CD8-positive, alpha-beta memory T cell (primary cell): ENCODE results near the gene AKAP7. TPM values are rescaled to one million over a fixed set of nuclear protein-coding genes. Genes with fewer than 3 reads are reported as not detected.
"Not testable (repeated sequence)": the region's sequence is repeated elsewhere in the genome, so short reads cannot be mapped to it uniquely, and the experiment has no call there.

ENCODE experiments used
- CTCF ChIA-PET: fragments of 350-600 bp; sonication (Branson Sonifier 250); formaldehyde crosslinking; loops from one replicate; lab custom pipeline; 2021; ENCODE audit warnings: antibody characterized with exemption; lab: Charles Lee
- POLR2A ChIA-PET: fragments of 350-600 bp; sonication (Branson Sonifier 250); formaldehyde crosslinking; loops from one replicate; lab custom pipeline; 2021; ENCODE audit warnings: antibody characterized with exemption; lab: Charles Lee
- DNase-seq, 5 donors: peaks; one replicate each; pipeline versions ENCODE4 v3.0.0 to v3.0.0-alpha.2; 2020 to 2022; ENCODE audit warnings: mixed read lengths in 1 of 5
- H3K27ac ChIP-seq: one replicate; pipeline ENCODE4 v1.7.0; 2013; ENCODE audit warnings: low read depth, mild to moderate bottlenecking, low read length, moderate library complexity
- H3K27me3 ChIP-seq: 2 replicates; pipeline ENCODE4 v1.7.0; 2013; ENCODE audit warnings: low read length, mild to moderate bottlenecking; ENCODE audit not compliant: insufficient read depth, poor library complexity, severe bottlenecking
- H3K36me3 ChIP-seq: 2 replicates; pipeline ENCODE4 v1.7.0; 2013; ENCODE audit warnings: mild to moderate bottlenecking, low read length, moderate library complexity; ENCODE audit not compliant: insufficient read depth
- H3K4me1 ChIP-seq: 2 replicates; pipeline ENCODE4 v1.7.0; 2013; ENCODE audit warnings: mild to moderate bottlenecking, low read length, moderate library complexity; ENCODE audit not compliant: insufficient read depth
- H3K4me3 ChIP-seq: 2 replicates; pipeline ENCODE4 v1.7.0; 2013; ENCODE audit warnings: mild to moderate bottlenecking, low read length
- H3K9me3 ChIP-seq: 2 replicates; pipeline ENCODE4 v1.7.0; 2013; ENCODE audit warnings: mild to moderate bottlenecking, low read length
- H3K27ac Mint-ChIP-seq, 8 donors: one replicate each; pipeline ENCODE4 v1.8.0; 2020 to 2021; ENCODE audit warnings: mixed read lengths in 8 of 8, mild to moderate bottlenecking in 6 of 8, inconsistent platforms in 3 of 8, moderate library complexity in 3 of 8
- H3K27me3 Mint-ChIP-seq, 2 donors: one replicate each; pipeline ENCODE4 v1.8.0; 2020 to 2021; ENCODE audit warnings: mixed read lengths in 2 of 2, mild to moderate bottlenecking in 1 of 2, moderate library complexity in 1 of 2
- H3K36me3 Mint-ChIP-seq, 3 donors: one replicate each; pipeline ENCODE4 v1.8.0; 2020 to 2021; ENCODE audit warnings: mixed read lengths in 3 of 3, inconsistent platforms in 1 of 3, mild to moderate bottlenecking in 1 of 3
- H3K4me1 Mint-ChIP-seq, 3 donors: one replicate each; pipeline ENCODE4 v1.8.0; 2020 to 2021; ENCODE audit warnings: mixed read lengths in 3 of 3, inconsistent platforms in 1 of 3, mild to moderate bottlenecking in 1 of 3
- H3K4me3 Mint-ChIP-seq, 7 donors: one replicate each; pipeline ENCODE4 v1.8.0; 2020 to 2021; ENCODE audit warnings: mixed read lengths in 7 of 7, mild to moderate bottlenecking in 6 of 7, moderate library complexity in 4 of 7, inconsistent platforms in 2 of 7
- H3K9me3 Mint-ChIP-seq, 5 donors: one replicate each; pipeline ENCODE4 v1.8.0; 2020 to 2022; ENCODE audit warnings: mixed read lengths in 5 of 5, mild to moderate bottlenecking in 3 of 5, moderate library complexity in 2 of 5, inconsistent platforms in 1 of 5
- polyA plus RNA-seq: library from polyadenylated mRNA; unstranded; fragments of 300-500 nt; fragmentation: Illumina TruSeq; gene quantifications from one replicate; pipeline ENCODE4 v1.2.3, GENCODE V29; 2021
- total RNA-seq, 2 experiments: library from RNA; stranded (reverse); gene quantifications; one replicate each; pipeline ENCODE4 v1.2.3, GENCODE V29; 2021

The AKAP7 gene
- total RNA-seq (1 to 10 TPM; 4.3 to 4.8 TPM), polyA plus RNA-seq (17.3 TPM)

DNA sequence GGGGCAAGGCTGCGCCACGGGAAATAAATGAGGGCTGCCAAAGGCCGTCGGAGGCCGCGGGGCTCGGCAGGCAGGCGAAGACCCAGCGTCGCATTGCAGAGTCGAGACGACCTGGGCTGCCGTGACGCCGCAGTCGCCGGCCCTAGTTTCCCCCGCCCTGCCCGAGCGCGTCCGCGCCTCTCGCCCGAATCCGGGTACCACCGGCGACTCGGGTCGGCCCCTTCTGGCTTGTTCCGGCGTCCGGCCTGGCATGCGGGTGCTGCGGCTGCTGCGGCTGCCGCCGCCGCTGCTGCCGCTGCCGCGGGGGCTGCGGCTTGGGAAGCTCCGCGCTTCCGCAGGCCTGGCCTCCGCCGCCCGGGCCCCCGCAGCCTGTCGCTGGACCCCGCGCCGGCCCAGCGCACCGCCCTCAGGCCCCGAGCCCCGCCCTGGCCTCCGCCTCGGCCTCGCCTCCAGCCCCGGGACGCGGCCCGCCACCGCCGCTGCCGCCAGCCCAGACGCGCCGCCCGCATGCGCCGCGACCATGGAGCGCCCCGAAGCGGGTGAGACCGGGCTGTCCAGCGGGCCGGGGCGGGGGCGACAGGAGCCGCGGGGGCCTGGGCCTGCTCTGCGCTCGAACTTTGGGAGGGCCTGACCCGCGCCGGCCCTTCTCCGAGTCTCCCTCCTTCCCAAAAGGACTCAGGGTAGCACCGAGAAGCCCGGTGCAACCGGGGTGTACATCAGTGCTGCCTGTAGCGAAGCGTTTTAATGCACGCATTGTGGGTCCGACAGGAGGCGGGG, at the start of gene AKAP7:
TSS of gene AKAP7 (plus strand) at position 224 of the 777 bp plus-strand sequence. CDS start at position 521, 297 bp downstream.
- H3K27me3 ChIP-seq, result no peaks in the 10 kb centered on the region
- H3K27me3 Mint-ChIP-seq, result peaks cover 4 to 7% of the 10 kb centered on the region in 2 donors
- peaks cover 12% of the 10 kb centered on the region for H3K4me1 ChIP-seq
- H3K36me3 Mint-ChIP-seq, result peaks cover 0 to 7% (median 0%) of the 10 kb centered on the region in 3 donors
- no peaks in the 10 kb centered on the region for H3K36me3 ChIP-seq
- H3K9me3 Mint-ChIP-seq, result no peaks in the 10 kb centered on the region
- CTCF ChIA-PET, result interaction anchor here (1.0 kb wide), 1 partner anchor 398 kb away, joined by 3 read pairs; no protein-coding TSS in a partner anchor
- peak within 1 kb of the TSS; percentile 48 for H3K4me3 ChIP-seq
- POLR2A ChIA-PET, result no interaction called here
- H3K9me3 ChIP-seq, result no peaks in the 10 kb centered on the region
- DNase-seq, result peak; percentile 14 to 67 (median 48)
- H3K27ac Mint-ChIP-seq, result peak within 1 kb of the TSS; percentile 91 to 97 (median 96)
- H3K27ac ChIP-seq, result peak within 1 kb of the TSS; percentile 22
- H3K4me3 Mint-ChIP-seq, result peak within 1 kb of the TSS; percentile 91 to 100 (median 96)
- H3K4me1 Mint-ChIP-seq, result peaks cover 17 to 44% (median 18%) of the 10 kb centered on the region in 3 donors

DNA sequence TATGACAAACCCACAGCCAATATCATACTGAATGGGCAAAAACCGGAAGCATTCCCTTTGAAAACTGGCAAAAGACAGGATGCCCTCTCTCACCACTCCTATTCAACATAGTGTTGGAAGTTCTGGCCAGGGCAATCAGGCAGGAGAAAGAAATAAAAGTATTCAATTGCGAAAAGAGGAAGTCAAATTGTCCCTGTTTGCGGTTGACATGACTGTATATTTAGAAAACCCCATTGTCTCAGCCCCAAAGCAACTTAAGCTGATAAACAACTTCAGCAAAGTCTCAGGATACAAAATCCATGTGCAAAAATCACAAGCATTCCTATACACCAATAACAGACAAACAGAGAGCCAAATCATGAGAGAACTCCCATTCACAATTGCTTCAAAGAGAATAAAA, 44.9 kb upstream of the AKAP7 start:
- H3K4me3 ChIP-seq, CTCF ChIA-PET, H3K27ac Mint-ChIP-seq, H3K4me1 Mint-ChIP-seq, DNase-seq, H3K36me3 ChIP-seq, H3K27me3 ChIP-seq, H3K27ac ChIP-seq, H3K4me3 Mint-ChIP-seq, H3K9me3 ChIP-seq, H3K4me1 ChIP-seq, POLR2A ChIA-PET: not testable (repeated sequence)
- Mint-ChIP-seq H3K27me3 (peaks cover 9 to 28% of the 10 kb centered on the region in 2 donors), H3K9me3 (peaks cover 4 to 28% (median 12%) of the 10 kb centered on the region in 5 donors), H3K36me3 (peaks cover 0 to 10% (median 0%) of the 10 kb centered on the region in 3 donors)

GRCh38 chr6:131091944-131092343, 43.3 kb upstream of the AKAP7 start:
- POLR2A ChIA-PET, H3K36me3 Mint-ChIP-seq, CTCF ChIA-PET, H3K36me3 ChIP-seq, DNase-seq, H3K4me3 Mint-ChIP-seq, H3K9me3 ChIP-seq, H3K27ac ChIP-seq, H3K27me3 ChIP-seq, H3K4me3 ChIP-seq, H3K4me1 Mint-ChIP-seq, H3K27ac Mint-ChIP-seq, H3K4me1 ChIP-seq: not testable (repeated sequence)
- peaks cover 7 to 17% of the 10 kb centered on the region in 2 donors for H3K27me3 Mint-ChIP-seq
- peaks cover 4 to 23% (median 12%) of the 10 kb centered on the region in 5 donors for H3K9me3 Mint-ChIP-seq

- no peak overlapping the region for H3K4me3 ChIP-seq
- H3K9me3 Mint-ChIP-seq, result peaks cover 4 to 20% (median 12%) of the 10 kb centered on the region in 5 donors
- H3K27ac Mint-ChIP-seq, result no peak overlapping the region
- ChIA-PET POLR2A (no interaction called here), CTCF (no interaction called here)
- H3K27me3 ChIP-seq, result no peaks in the 10 kb centered on the region
- H3K36me3 ChIP-seq, result no peaks in the 10 kb centered on the region
- no peaks in the 10 kb centered on the region for H3K9me3 ChIP-seq
- no peaks in the 10 kb centered on the region for H3K4me1 ChIP-seq
- H3K27me3 Mint-ChIP-seq, result peaks cover 5 to 11% of the 10 kb centered on the region in 2 donors
- no peak overlapping the region for H3K27ac ChIP-seq
- no peak for DNase-seq
- H3K4me3 Mint-ChIP-seq, result no peak overlapping the region
- H3K4me1 Mint-ChIP-seq, result no peaks in the 10 kb centered on the region
- H3K36me3 Mint-ChIP-seq, result no peaks in the 10 kb centered on the region
Measured at GRCh38 chr6:131093334-131093733, 41.9 kb upstream of the AKAP7 start.

DNA sequence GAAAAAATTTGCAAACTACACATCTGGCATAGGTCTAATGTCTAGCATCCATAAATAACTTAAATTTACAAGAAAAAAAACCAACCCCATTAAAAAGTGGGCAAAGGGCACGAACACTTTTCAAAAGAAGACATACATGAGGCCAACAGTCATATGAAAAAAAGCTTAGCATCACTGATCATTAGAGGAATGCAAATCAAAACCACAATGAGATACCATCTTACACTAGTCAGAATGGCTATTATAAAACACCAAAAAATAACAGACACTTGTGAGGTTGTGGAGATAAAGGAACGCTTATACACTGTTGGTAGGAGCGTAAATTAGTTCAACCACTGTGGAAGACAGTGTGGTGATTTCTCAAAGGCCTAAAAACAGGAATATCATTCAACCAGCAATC, 38.5 kb upstream of the AKAP7 start:
- no peak for DNase-seq
- H3K27me3 Mint-ChIP-seq, result peaks cover 8 to 11% of the 10 kb centered on the region in 2 donors
- no peak overlapping the region for H3K27ac Mint-ChIP-seq
- Histone ChIP-seq H3K27me3 (no peaks in the 10 kb centered on the region), H3K9me3 (no peaks in the 10 kb centered on the region), H3K27ac (no peak overlapping the region), H3K4me3 (no peak overlapping the region), H3K36me3 (no peaks in the 10 kb centered on the region), H3K4me1 (no peaks in the 10 kb centered on the region)
- ChIA-PET POLR2A (no interaction called here), CTCF (no interaction called here)
- H3K36me3 Mint-ChIP-seq, result no peaks in the 10 kb centered on the region
- no peak overlapping the region for H3K4me3 Mint-ChIP-seq
- no peaks in the 10 kb centered on the region for H3K4me1 Mint-ChIP-seq
- H3K9me3 Mint-ChIP-seq, result peaks cover 4 to 15% (median 7%) of the 10 kb centered on the region in 5 donors

DNA sequence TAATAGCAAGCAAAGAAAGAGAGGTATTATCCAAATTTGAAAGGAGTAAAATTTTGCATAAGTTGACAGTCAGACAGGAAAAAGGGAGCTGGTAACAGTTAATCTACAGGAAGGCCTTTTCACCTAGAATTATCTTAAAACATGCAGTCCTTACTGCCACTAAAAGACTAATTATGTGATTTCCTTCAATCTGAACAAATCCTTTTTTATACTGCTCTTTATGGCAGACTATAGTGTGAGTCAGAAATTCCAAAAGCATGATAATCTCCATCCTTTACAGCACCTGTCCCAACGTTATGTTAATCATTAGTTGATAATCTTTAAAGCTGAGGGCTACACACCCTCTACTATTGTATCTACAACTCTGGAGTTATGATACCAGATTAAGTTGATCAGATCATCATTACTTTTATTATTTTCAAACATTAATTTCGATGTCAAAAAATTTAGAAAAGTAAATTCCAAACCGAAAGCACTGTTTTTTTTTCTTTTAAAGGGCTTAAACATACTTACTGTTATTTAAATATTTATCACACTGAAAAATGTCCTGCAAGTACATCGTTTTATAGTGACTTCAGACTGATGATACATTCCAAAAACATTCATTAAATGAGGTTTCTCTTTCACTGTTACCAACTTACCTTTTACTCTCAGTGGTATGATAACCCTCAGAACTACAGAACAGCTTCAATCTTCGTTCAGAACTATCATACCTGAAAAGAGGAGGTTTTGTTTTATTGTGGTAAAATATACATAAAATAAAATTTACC, 33.2 kb upstream of the AKAP7 start:
- Histone ChIP-seq H3K4me3 (no peak overlapping the region), H3K4me1 (no peaks in the 10 kb centered on the region), H3K9me3 (no peaks in the 10 kb centered on the region), H3K36me3 (no peaks in the 10 kb centered on the region), H3K27ac (no peak overlapping the region), H3K27me3 (no peaks in the 10 kb centered on the region)
- Mint-ChIP-seq H3K4me1 (no peaks in the 10 kb centered on the region), H3K27me3 (peaks cover 10 to 22% of the 10 kb centered on the region in 2 donors), H3K36me3 (no peaks in the 10 kb centered on the region), H3K9me3 (no peaks in the 10 kb centered on the region), H3K27ac (no peak overlapping the region), H3K4me3 (no peak overlapping the region)
- ChIA-PET CTCF (no interaction called here), POLR2A (no interaction called here)
- DNase-seq, result no peak

DNA sequence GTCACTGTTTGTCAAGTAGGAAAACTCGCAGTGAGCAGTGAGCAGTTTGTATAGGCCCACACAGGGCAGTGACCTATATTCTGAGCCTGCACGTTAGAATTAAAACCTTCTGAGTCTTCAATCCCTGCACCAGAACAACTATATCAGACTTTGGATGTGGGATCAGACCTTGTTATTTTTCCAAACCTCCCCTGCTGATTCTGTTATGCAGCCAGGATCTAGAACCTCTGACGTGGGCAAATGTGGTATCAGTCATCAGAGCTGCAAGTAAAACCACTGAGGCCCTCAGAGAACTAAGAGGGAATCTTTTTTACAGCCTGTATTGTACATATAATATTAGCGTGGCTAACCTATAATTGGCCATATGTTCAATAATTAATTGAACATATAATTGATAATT, 32.0 kb upstream of the AKAP7 start:
- DNase-seq, result no peak
- no peak overlapping the region for H3K27ac ChIP-seq
- H3K36me3 ChIP-seq, result no peaks in the 10 kb centered on the region
- no peaks in the 10 kb centered on the region for H3K9me3 ChIP-seq
- H3K4me1 Mint-ChIP-seq, result no peaks in the 10 kb centered on the region
- H3K27me3 Mint-ChIP-seq, result peaks cover 10 to 27% of the 10 kb centered on the region in 2 donors
- no peak overlapping the region for H3K27ac Mint-ChIP-seq
- H3K9me3 Mint-ChIP-seq, result no peaks in the 10 kb centered on the region
- no peak overlapping the region for H3K4me3 Mint-ChIP-seq
- POLR2A ChIA-PET, result no interaction called here
- H3K4me1 ChIP-seq, result no peaks in the 10 kb centered on the region
- no peak overlapping the region for H3K4me3 ChIP-seq
- CTCF ChIA-PET, result no interaction called here
- no peaks in the 10 kb centered on the region for H3K27me3 ChIP-seq
- no peaks in the 10 kb centered on the region for H3K36me3 Mint-ChIP-seq

- Mint-ChIP-seq H3K4me3 (no peak overlapping the region), H3K27me3 (peaks cover 10 to 27% of the 10 kb centered on the region in 2 donors), H3K4me1 (no peaks in the 10 kb centered on the region), H3K36me3 (no peaks in the 10 kb centered on the region), H3K27ac (peak overlapping the region in 1 of 8 donors; percentile 16), H3K9me3 (no peaks in the 10 kb centered on the region)
- H3K36me3 ChIP-seq, result no peaks in the 10 kb centered on the region
- POLR2A ChIA-PET, result no interaction called here
- CTCF ChIA-PET, result no interaction called here
- H3K4me1 ChIP-seq, result no peaks in the 10 kb centered on the region
- no peaks in the 10 kb centered on the region for H3K9me3 ChIP-seq
- H3K4me3 ChIP-seq, result no peak overlapping the region
- no peak for DNase-seq
- H3K27ac ChIP-seq, result no peak overlapping the region
- H3K27me3 ChIP-seq, result no peaks in the 10 kb centered on the region
Measured at GRCh38 chr6:131103901-131104300, 31.4 kb upstream of the AKAP7 start.
